HG03103 (cell line): Measurements from ENCODE around the gene NOD2.

ENCODE experiments used
- ATAC-seq: cut with Tn5 transposase; IDR thresholded peaks from one replicate; pipeline ENCODE4 v1.9.1; 2021; ENCODE audit warnings: low read depth; ENCODE audit not compliant: unreplicated experiment

NOD2 gene

GRCh38 chr16:50692999-50693781 is at the start of gene NOD2:
Gene NOD2, plus strand, starts transcription at chr16:50693606. Its CDS starts 5,890 bp downstream, at chr16:50699496.
- no peak for ATAC-seq

GRCh38 chr16:50644245-50644644 is 49.2 kb upstream of the NOD2 start:
- ATAC-seq: no peak

- no peak for ATAC-seq
Measured at GRCh38 chr16:50644729-50645128, 48.7 kb upstream of the NOD2 start.

GRCh38 chr16:50645563-50646220 is 47.7 kb upstream of the NOD2 start:
- no peak for ATAC-seq

DNA sequence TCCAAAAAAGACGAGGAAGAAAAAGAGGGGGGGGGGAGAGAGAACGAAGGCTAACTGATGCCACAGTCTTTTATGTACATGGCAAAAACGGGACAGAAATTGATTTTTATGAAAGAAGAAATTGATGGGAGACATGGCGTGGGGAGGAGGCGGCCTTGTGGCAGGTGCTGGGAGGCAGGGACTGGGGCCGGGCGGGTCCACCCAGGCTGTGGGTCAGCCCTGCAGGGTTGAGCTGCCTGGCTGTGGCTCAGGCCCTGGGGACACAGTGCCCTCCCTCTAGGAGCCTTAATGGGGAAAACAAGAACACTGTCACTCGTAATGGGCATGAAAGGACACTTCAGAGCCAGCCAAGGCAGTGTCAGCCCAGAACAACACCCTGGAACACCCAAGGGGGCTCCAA is 47.1 kb upstream of the NOD2 start:
- ATAC-seq: no peak

GRCh38 chr16:50651835-50652438 is 41.5 kb upstream of the NOD2 start:
- no peak for ATAC-seq

DNA sequence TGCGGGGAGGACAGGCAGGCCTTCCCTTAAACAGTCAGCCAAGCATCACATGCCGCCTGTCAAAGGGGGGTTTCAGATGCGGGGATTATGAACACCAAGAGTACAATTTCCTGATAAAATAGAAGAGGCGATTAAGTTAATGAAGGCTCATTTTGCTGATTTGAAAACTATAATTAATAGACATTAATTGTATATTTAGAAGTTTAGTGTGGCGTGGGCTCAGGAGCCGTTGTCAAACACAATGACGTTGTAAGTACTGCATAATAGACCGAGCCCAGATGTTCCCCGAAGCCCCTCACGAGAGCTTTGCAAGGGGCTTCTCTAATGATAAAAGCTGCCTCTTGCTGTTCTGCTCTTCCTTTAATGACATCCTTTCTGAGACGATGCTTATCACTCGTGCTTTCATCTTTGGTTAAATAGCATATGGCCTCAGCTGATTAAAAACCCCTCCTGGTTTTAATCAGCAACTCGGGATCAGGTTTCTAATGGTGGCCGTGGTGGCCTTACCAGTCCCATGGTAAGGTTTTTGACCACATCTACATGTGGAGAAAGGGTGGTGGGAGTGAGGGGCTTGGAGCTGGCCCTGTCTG is 40.5 kb upstream of the NOD2 start:
- ATAC-seq: no peak

DNA sequence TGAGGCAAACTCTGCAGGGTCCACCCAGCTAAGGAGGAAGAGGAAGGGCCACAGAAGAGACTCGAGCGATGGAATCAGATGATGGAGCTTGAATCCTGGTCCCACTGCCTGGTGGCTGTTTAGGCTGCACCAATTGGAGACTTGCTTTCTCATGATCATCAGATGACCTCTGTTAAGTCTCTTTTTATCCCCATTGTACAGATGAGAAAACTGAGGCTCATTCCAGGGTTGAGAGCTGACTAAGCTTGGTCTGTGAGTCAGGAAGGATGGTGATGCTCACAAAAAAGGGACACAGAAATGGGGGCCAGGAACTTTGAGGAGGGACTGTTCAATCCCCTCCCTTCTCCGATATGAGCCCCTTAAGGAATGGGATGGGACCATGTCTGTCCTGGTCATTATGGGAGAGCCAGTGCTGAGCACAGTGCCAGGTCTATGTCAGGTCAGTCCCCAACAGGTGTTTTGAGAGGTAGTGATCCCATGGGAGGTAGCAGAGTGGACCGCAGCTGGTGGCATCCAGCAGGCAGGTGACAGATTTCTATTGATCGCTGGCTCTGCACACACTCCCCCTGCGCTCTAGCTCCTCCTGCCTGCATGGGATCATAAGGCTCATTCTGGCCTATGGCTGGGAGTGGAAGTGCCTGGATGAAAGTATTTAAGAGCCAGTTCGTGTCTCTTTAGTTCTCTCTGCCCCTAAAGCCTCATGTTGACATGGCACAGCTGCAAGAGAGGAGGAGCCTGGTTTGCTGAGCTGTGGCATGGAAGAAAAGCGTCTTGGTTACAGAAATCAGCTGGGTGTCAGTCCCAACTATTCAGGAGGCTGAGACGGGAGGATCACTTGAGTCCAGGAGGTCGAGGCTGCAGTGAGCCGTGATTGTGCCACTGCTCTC is 39.5 kb upstream of the NOD2 start:
- ATAC-seq: no peak

GRCh38 chr16:50655558-50656055 is 37.8 kb upstream of the NOD2 start:
- ATAC-seq: no peak

GRCh38 chr16:50657241-50657640 is 36.2 kb upstream of the NOD2 start:
- no peak for ATAC-seq

GRCh38 chr16:50659806-50660205 is 33.6 kb upstream of the NOD2 start:
- no peak for ATAC-seq

- no peak for ATAC-seq
Measured at GRCh38 chr16:50662306-50662940, 31.0 kb upstream of the NOD2 start.

GRCh38 chr16:50664270-50664669 is 29.1 kb upstream of the NOD2 start:
- no peak for ATAC-seq

GRCh38 chr16:50665128-50665878 is 28.1 kb upstream of the NOD2 start:
- no peak for ATAC-seq

- peak; percentile 86 for ATAC-seq
Measured at GRCh38 chr16:50666658-50667496, 26.5 kb upstream of the NOD2 start.

- ATAC-seq: no peak
Measured at GRCh38 chr16:50667497-50668367, 25.7 kb upstream of the NOD2 start.

- ATAC-seq: no peak
Measured at GRCh38 chr16:50668368-50669008, 24.9 kb upstream of the NOD2 start.
